IMR-90 (cell line): ENCODE measurements around the gene NFIA.

Experiments used
- BHLHE40 ChIP-seq: fragments of 150-350 bp; IDR thresholded peaks from 2 replicates; pipeline ENCODE4 v1.6.1; 2016; ENCODE audit warnings: mild to moderate bottlenecking, low read depth, low read length
- CEBPB ChIP-seq: IDR thresholded peaks from 2 replicates; pipeline ENCODE4 v1.6.1; 2012; ENCODE audit warnings: low read depth, low read length, improper control_type of control experiment
- MAZ ChIP-seq: IDR thresholded peaks from 2 replicates; pipeline ENCODE4 v1.6.1; 2012; ENCODE audit warnings: low read depth, mild to moderate bottlenecking, low read length, improper control_type of control experiment, moderate library complexity, borderline replicate concordance
- NFE2L2 ChIP-seq: fragments of 150-350 bp; IDR thresholded peaks from 2 replicates; pipeline ENCODE4 v1.6.1; 2016; ENCODE audit warnings: low read depth, mild to moderate bottlenecking, low read length
- POLR2A ChIP-seq: IDR thresholded peaks from 2 replicates; pipeline ENCODE4 v1.6.1; 2012; ENCODE audit warnings: mild to moderate bottlenecking, low read depth, low read length
- RAD21 ChIP-seq: IDR thresholded peaks from 2 replicates; pipeline ENCODE4 v1.6.1; 2012; ENCODE audit warnings: low read length, improper control_type of control experiment
- RCOR1 ChIP-seq: IDR thresholded peaks from 2 replicates; pipeline ENCODE4 v1.6.1; 2012; ENCODE audit warnings: mild to moderate bottlenecking, low read length, improper control_type of control experiment; ENCODE audit not compliant: insufficient replicate concordance
- SMC3 ChIP-seq: fragments of 150-350 bp; IDR thresholded peaks from 2 replicates; pipeline ENCODE4 v1.6.1; 2016; ENCODE audit warnings: low read depth, mild to moderate bottlenecking, antibody characterized with exemption, low read length, moderate library complexity
- TF ChIP-seq, protein P1 (sequence below): conservative IDR thresholded peaks from 2 replicates; pipeline ENCODE4 v1.5.1; 2012; ENCODE audit warnings: mild to moderate bottlenecking, low read depth, low read length, improper control_type of control experiment
- TF ChIP-seq, protein P2 (sequence below): fragments of 150-350 bp; IDR thresholded peaks from 2 replicates; pipeline ENCODE4 v1.6.1; 2017; ENCODE audit warnings: mild to moderate bottlenecking, antibody characterized with exemption, low read length, low read depth

DNA sequence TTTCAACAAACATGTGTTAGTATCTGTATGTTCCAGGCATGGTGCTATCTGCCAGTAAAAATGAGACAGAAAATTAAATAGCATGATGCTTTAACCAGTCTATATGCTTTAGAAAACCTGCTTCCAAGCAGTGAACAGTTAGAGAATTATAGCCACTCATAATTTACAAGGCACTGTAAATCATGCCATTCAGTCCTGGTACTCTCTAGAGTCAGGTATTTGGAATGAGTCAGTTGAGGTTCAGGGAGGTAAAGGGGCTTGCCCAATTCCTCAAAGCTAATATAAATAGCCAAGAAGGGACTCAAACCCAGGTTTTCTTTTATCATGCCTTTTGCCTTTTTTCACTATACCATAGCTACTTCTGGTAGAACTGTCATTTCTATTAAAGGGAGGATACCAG is 184.4 kb downstream of the NFIA start:
- TF ChIP-seq, protein P1, sequence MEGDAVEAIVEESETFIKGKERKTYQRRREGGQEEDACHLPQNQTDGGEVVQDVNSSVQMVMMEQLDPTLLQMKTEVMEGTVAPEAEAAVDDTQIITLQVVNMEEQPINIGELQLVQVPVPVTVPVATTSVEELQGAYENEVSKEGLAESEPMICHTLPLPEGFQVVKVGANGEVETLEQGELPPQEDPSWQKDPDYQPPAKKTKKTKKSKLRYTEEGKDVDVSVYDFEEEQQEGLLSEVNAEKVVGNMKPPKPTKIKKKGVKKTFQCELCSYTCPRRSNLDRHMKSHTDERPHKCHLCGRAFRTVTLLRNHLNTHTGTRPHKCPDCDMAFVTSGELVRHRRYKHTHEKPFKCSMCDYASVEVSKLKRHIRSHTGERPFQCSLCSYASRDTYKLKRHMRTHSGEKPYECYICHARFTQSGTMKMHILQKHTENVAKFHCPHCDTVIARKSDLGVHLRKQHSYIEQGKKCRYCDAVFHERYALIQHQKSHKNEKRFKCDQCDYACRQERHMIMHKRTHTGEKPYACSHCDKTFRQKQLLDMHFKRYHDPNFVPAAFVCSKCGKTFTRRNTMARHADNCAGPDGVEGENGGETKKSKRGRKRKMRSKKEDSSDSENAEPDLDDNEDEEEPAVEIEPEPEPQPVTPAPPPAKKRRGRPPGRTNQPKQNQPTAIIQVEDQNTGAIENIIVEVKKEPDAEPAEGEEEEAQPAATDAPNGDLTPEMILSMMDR, result no peak
- TF ChIP-seq POLR2A (no peak), NFE2L2 (no peak), RCOR1 (no peak), BHLHE40 (no peak), SMC3 (no peak), MAZ (no peak), RAD21 (no peak), CEBPB (no peak)
- TF ChIP-seq, protein P2, sequence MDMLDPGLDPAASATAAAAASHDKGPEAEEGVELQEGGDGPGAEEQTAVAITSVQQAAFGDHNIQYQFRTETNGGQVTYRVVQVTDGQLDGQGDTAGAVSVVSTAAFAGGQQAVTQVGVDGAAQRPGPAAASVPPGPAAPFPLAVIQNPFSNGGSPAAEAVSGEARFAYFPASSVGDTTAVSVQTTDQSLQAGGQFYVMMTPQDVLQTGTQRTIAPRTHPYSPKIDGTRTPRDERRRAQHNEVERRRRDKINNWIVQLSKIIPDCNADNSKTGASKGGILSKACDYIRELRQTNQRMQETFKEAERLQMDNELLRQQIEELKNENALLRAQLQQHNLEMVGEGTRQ, result no peak
